Activated CD4-positive, alpha-beta T cell treated with anti-CD3 and anti-CD28 coated beads for 36 hours (primary cell): ENCODE data around the gene RCE1. TPM values are rescaled to one million over a fixed set of nuclear protein-coding genes. Genes with fewer than 3 reads are reported as not detected.

Experiments
- ATAC-seq: fragments of 200-7000 bp; cut with Tn5 transposase; one replicate; pipeline ENCODE4 v1.10.0; 2021; ENCODE audit warnings: mild to moderate bottlenecking, moderate library complexity
- CTCF ChIA-PET: fragments of 350-600 bp; sonication (Branson Sonifier 250); formaldehyde crosslinking; loops from one replicate; lab custom pipeline; 2021; ENCODE audit warnings: antibody characterized with exemption; lab: Charles Lee
- POLR2A ChIA-PET: fragments of 350-600 bp; sonication (Branson Sonifier 250); formaldehyde crosslinking; loops from one replicate; lab custom pipeline; 2021; ENCODE audit warnings: antibody characterized with exemption, inconsistent platforms; lab: Charles Lee
- DNase-seq: peaks from one replicate; pipeline ENCODE4 v3.0.0-alpha.2; 2020
- H3K27ac Mint-ChIP-seq: one replicate; pipeline ENCODE4 v1.8.0; 2021; ENCODE audit warnings: mixed read lengths
- H3K27me3 Mint-ChIP-seq: one replicate; pipeline ENCODE4 v1.8.0; 2021; ENCODE audit warnings: mixed read lengths
- H3K36me3 Mint-ChIP-seq: one replicate; pipeline ENCODE4 v1.8.0; 2021; ENCODE audit warnings: low read depth, mixed read lengths
- H3K4me1 Mint-ChIP-seq: one replicate; pipeline ENCODE4 v1.8.0; 2021; ENCODE audit warnings: mixed read lengths
- H3K4me3 Mint-ChIP-seq: one replicate; pipeline ENCODE4 v1.8.0; 2021; ENCODE audit warnings: mild to moderate bottlenecking, moderate library complexity, mixed read lengths
- H3K9me3 Mint-ChIP-seq: one replicate; pipeline ENCODE4 v1.8.0; 2021; ENCODE audit warnings: low read depth, mixed read lengths
- intact Hi-C, 2 experiments: fragments of 100-400 bp; cut with DNase I in 1 of 2; cut with micrococcal nuclease in 1 of 2; formaldehyde crosslinking; loops; one replicate each; pipeline versions ENCODE4 v1.14.2 to v1.15.1; 2022 to 2024; cut with DNase I, micrococcal nuclease
- total RNA-seq, 2 experiments: library from RNA; stranded (reverse); gene quantifications; one replicate each; pipeline ENCODE4 v1.2.3, GENCODE V29; 2021

Gene RCE1
- total RNA-seq, 2 experiments from 2014 or later: 24.9 to 25.6 TPM

GRCh38 chr11:66851239-66851596, 8.0 kb downstream of the RCE1 start:
- POLR2A ChIA-PET: interaction anchor here (0.6 to 2.0 kb wide), 3 partner anchors 8 to 125 kb away, joined by 3 to 9 read pairs (median 4); partner anchors contain the start of gene RCE1
- ATAC-seq (no peak), DNase-seq (no peak)
- H3K9me3 Mint-ChIP-seq: no peaks in the 10 kb centered on the region
- no peak overlapping the region for H3K4me3 Mint-ChIP-seq
- CTCF ChIA-PET: interaction anchor here (0.6 to 1.4 kb wide), 9 partner anchors 8 to 140 kb away, joined by 3 to 7 read pairs (median 4); partner anchors contain the start of gene RCE1
- peak overlapping the region; percentile 25 for H3K27ac Mint-ChIP-seq
- no peaks in the 10 kb centered on the region for H3K36me3 Mint-ChIP-seq
- intact Hi-C loops: no loop called here
- no peaks in the 10 kb centered on the region for H3K27me3 Mint-ChIP-seq
- H3K4me1 Mint-ChIP-seq: peaks cover 11% of the 10 kb centered on the region

GRCh38 chr11:66851698-66852465, 8.6 kb downstream of the RCE1 start:
- peaks cover 11% of the 10 kb centered on the region for H3K4me1 Mint-ChIP-seq
- no peaks in the 10 kb centered on the region for H3K9me3 Mint-ChIP-seq
- peak overlapping the region; percentile 70 for H3K27ac Mint-ChIP-seq
- intact Hi-C loops: no loop called here
- no peak overlapping the region for H3K4me3 Mint-ChIP-seq
- H3K27me3 Mint-ChIP-seq: no peaks in the 10 kb centered on the region
- DNase-seq (peak; percentile 68), ATAC-seq (peak; percentile 21)
- ChIA-PET CTCF (interaction anchor here (0.6 to 1.4 kb wide), 11 partner anchors 8 to 514 kb away, joined by 3 to 7 read pairs (median 4); partner anchors contain the start of gene RCE1), POLR2A (interaction anchor here (0.6 to 2.0 kb wide), 3 partner anchors 8 to 124 kb away, joined by 3 to 9 read pairs (median 4); partner anchors contain the start of gene RCE1)
- no peaks in the 10 kb centered on the region for H3K36me3 Mint-ChIP-seq

- H3K36me3 Mint-ChIP-seq: no peaks in the 10 kb centered on the region
- POLR2A ChIA-PET: interaction anchor here (0.6 to 2.0 kb wide), 2 partner anchors 9 to 26 kb away, joined by 3 to 9 read pairs; partner anchors contain the start of gene RCE1
- CTCF ChIA-PET: interaction anchor here (0.7 to 1.4 kb wide), 5 partner anchors 9 to 139 kb away, joined by 3 to 7 read pairs (median 5); partner anchors contain the start of gene RCE1
- no peak for DNase-seq
- H3K27me3 Mint-ChIP-seq: no peaks in the 10 kb centered on the region
- peaks cover 11% of the 10 kb centered on the region for H3K4me1 Mint-ChIP-seq
- H3K4me3 Mint-ChIP-seq: no peak overlapping the region
- ATAC-seq: no peak
- H3K27ac Mint-ChIP-seq: no peak overlapping the region
- no peaks in the 10 kb centered on the region for H3K9me3 Mint-ChIP-seq
- intact Hi-C loops: no loop called here
These were observed 9.4 kb downstream of the RCE1 start for GRCh38 chr11:66852466-66853241.

GRCh38 chr11:66853242-66854229, 10.3 kb downstream of the RCE1 start:
- POLR2A ChIA-PET: interaction anchor here (0.6 to 2.0 kb wide), 2 partner anchors 10 to 25 kb away, joined by 3 to 9 read pairs; partner anchors contain the start of gene RCE1
- Mint-ChIP-seq H3K4me3 (no peak overlapping the region), H3K27ac (no peak overlapping the region), H3K4me1 (peaks cover 11% of the 10 kb centered on the region), H3K36me3 (peaks cover 3% of the 10 kb centered on the region), H3K9me3 (no peaks in the 10 kb centered on the region), H3K27me3 (no peaks in the 10 kb centered on the region)
- no peak for DNase-seq
- CTCF ChIA-PET: interaction anchor here (2.6 kb wide), 1 partner anchor 10 kb away, joined by 11 read pairs; the partner anchor contains the start of gene RCE1
- intact Hi-C loops: no loop called here
- ATAC-seq: no peak

GRCh38 chr11:66854231-66854661, 11.0 kb downstream of the RCE1 start:
- no peak for ATAC-seq
- intact Hi-C loops: no loop called here
- H3K27ac Mint-ChIP-seq: no peak overlapping the region
- CTCF ChIA-PET: interaction anchor here (2.6 kb wide), 1 partner anchor 11 kb away, joined by 11 read pairs; the partner anchor contains the start of gene RCE1
- no peak overlapping the region for H3K4me3 Mint-ChIP-seq
- POLR2A ChIA-PET: no interaction called here
- H3K27me3 Mint-ChIP-seq: no peaks in the 10 kb centered on the region
- no peaks in the 10 kb centered on the region for H3K9me3 Mint-ChIP-seq
- peaks cover 11% of the 10 kb centered on the region for H3K4me1 Mint-ChIP-seq
- H3K36me3 Mint-ChIP-seq: peaks cover 5% of the 10 kb centered on the region
- no peak for DNase-seq

- ChIA-PET POLR2A (interaction anchor here (0.7 to 1.1 kb wide), 2 partner anchors 10 to 12 kb away, joined by 3 read pairs; no protein-coding TSS in a partner anchor), CTCF (interaction anchor here (0.6 to 2.6 kb wide), 3 partner anchors 11 to 28 kb away, joined by 3 to 11 read pairs (median 4); partner anchors contain the start of gene RCE1)
- ATAC-seq: no peak
- intact Hi-C loops: loop anchor here in 1 of 2 experiments (5.0 kb wide), 1 partner anchor 802 kb away; the partner anchor contains the start of gene SF3B2
- no peaks in the 10 kb centered on the region for H3K27me3 Mint-ChIP-seq
- H3K9me3 Mint-ChIP-seq: no peaks in the 10 kb centered on the region
- H3K36me3 Mint-ChIP-seq: peaks cover 5% of the 10 kb centered on the region
- no peak overlapping the region for H3K27ac Mint-ChIP-seq
- H3K4me3 Mint-ChIP-seq: peak overlapping the region; percentile 82
- no peak for DNase-seq
- peaks cover 11% of the 10 kb centered on the region for H3K4me1 Mint-ChIP-seq
These were observed 11.5 kb downstream of the RCE1 start for GRCh38 chr11:66854729-66855211.

GRCh38 chr11:66855574-66856495, 12.6 kb downstream of the RCE1 start:
- H3K27ac Mint-ChIP-seq: peak overlapping the region; percentile 73
- no peaks in the 10 kb centered on the region for H3K27me3 Mint-ChIP-seq
- no peaks in the 10 kb centered on the region for H3K9me3 Mint-ChIP-seq
- peaks cover 5% of the 10 kb centered on the region for H3K36me3 Mint-ChIP-seq
- POLR2A ChIA-PET: interaction anchor here (0.5 to 1.4 kb wide), 6 partner anchors 11 to 218 kb away, joined by 3 to 8 read pairs (median 3); partner anchors contain the start of gene RCE1
- H3K4me1 Mint-ChIP-seq: peaks cover 11% of the 10 kb centered on the region
- peak overlapping the region; percentile 82 for H3K4me3 Mint-ChIP-seq
- intact Hi-C loops: loop anchor here (1.0 to 5.0 kb wide), 11 partner anchors 12 to 804 kb away; partner anchors contain the start of genes RCE1 (in 2 of the 2), ANKRD13D (in 1 of the 2), DPP3 (in 1 of the 2) and PC (in 1 of the 2)
- DNase-seq (peak; percentile 94), ATAC-seq (peak; percentile 83)
- CTCF ChIA-PET: interaction anchor here (0.6 to 2.6 kb wide), 6 partner anchors 13 to 759 kb away, joined by 3 to 11 read pairs (median 4); partner anchors contain the start of genes RCE1 and ZDHHC24

- peak; percentile 69 for DNase-seq
- H3K4me1 Mint-ChIP-seq: peaks cover 8% of the 10 kb centered on the region
- intact Hi-C loops: loop anchor here (1.0 to 5.0 kb wide), 11 partner anchors 12 to 804 kb away; partner anchors contain the start of genes RCE1 (in 2 of the 2), ANKRD13D (in 1 of the 2), DPP3 (in 1 of the 2) and PC (in 1 of the 2)
- CTCF ChIA-PET: interaction anchor here (0.6 to 2.6 kb wide), 3 partner anchors 13 to 759 kb away, joined by 3 to 11 read pairs (median 4); partner anchors contain the start of gene RCE1
- H3K4me3 Mint-ChIP-seq: peak within 1 kb of the TSS; percentile 82
- H3K27me3 Mint-ChIP-seq: no peaks in the 10 kb centered on the region
- peak within 1 kb of the TSS; percentile 77 for H3K27ac Mint-ChIP-seq
- H3K36me3 Mint-ChIP-seq: peaks cover 5% of the 10 kb centered on the region
- no peaks in the 10 kb centered on the region for H3K9me3 Mint-ChIP-seq
- peak; percentile 61 for ATAC-seq
- POLR2A ChIA-PET: interaction anchor here (0.6 to 1.4 kb wide), 4 partner anchors 12 to 219 kb away, joined by 3 to 8 read pairs (median 4); partner anchors contain the start of gene RCE1
These were observed 13.4 kb downstream of the RCE1 start, which contains the start of gene LRFN4 for GRCh38 chr11:66856496-66857233. TSS of gene LRFN4 (plus strand) at chr11:66857064. CDS start at chr11:66857745, 681 bp downstream.
